ENCODE data around the gene DCDC2B. TPM values are rescaled to one million over a fixed set of nuclear protein-coding genes. Genes with fewer than 3 reads are reported as not detected.
A peak's percentile ranks its signal among the peaks of the same experiment; 100 is the strongest.

DCDC2B gene
- total RNA-seq, 1 donor from 2014 or later = not detected

DNA sequence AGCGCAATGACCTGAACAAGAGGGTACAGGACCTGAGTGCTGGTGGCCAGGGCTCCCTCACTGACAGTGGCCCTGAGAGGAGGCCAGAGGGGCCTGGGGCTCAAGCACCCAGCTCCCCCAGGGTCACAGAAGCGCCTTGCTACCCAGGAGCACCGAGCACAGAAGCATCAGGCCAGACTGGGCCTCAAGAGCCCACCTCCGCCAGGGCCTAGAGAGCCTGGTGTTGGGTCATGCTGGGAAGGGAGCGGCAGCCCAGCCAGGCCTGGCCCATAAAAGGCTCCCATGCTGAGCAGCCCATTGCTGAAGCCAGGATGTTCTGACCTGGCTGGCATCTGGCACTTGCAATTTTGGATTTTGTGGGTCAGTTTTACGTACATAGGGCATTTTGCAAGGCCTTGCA is 13.9 kb upstream of the DCDC2B start:
- intact Hi-C loops (cut with DNase I) = no loop called here
- ATAC-seq (no peak), DNase-seq (ENCODE audit: missing footprints) (no peak)

DNA sequence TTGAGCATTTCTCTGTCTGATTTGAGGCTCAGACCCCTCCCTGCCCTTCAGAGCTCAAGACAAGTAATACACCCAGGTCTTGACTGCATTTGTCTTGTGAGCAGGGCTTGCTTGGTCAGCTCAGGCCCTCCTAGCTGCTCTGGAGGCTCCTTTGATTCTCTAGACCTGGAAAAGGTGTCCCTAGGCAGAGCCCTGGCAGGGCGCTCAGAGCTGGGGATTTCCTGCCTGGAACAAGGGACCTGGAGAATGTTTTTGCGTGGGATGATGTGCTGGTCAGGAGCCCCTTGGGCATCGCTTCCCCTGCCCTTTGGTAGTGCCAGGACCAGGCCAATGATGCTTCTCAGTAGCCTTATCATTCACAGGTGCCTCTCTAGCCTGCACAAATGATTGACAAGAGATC is 13.4 kb upstream of the DCDC2B start:
- DNase-seq (ENCODE audit: missing footprints) (no peak), ATAC-seq (no peak)
- intact Hi-C loops (cut with DNase I) = no loop called here

DNA sequence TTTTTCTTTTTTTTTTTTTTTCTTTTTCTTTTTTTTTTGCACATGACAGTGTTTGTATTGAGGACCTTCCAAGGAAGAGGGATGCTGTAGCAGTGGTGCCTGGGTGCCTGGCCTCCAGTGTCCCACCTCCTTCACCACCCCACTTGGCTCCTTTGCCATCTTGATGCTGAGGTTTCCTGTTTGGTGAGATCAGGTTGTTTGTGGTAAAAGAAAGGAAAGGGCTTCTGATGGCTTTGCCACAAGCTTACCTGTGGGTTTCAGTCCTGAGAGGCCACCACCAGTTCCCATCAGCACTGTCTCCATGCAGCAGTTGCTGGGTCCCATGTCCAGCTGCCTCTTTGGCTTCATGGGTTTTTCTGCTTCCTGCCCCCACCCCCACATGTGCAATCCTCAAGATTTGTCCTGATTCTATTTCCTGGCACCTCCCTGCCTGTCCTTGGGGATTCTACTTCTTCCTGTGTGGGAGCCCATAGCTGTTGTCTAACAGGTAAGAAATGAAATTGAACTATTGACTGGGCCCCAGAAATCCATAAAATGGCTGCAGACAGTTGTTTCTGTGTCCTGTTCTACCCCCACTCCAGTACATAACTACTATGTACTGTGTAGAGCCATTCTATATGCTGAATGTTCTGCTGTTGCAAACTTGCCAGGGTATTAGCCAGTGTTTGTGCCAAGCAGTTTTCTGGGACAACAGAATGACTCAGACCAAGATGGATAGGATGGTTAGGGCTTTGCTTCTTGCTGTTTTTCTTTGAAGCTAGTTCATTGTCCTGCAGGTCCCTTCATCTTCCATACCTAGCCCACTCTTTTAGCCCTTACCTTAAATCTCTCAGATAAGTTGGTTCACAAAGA is 12.7 kb upstream of the DCDC2B start:
- ATAC-seq (no peak), DNase-seq (ENCODE audit: missing footprints) (no peak)
- intact Hi-C loops (cut with DNase I) = no loop called here

DNA sequence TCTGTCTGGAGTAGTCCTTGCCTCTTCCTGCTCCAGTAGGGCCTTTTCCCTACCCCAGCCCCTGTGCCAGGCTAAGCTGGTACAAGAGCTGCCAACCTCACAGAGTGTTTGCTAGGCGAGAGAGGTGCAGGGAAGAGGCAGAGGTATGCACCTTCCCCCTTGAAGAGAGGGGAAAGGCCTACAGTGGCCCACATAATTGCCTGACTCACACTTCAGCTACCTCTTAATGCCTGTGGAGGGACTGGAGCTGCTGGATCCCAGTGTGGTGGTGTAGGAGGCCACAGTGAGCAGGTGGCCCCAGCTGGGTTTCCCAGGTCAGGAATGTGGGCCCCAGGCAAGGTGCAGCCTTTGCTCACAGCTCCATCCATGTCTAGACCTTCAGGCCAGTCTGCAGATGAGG is 11.8 kb upstream of the DCDC2B start:
- intact Hi-C loops (cut with DNase I) = no loop called here
- ATAC-seq (no peak), DNase-seq (ENCODE audit: missing footprints) (no peak)

- DNase-seq (ENCODE audit: missing footprints) = no peak
- ATAC-seq = no peak
- intact Hi-C loops (cut with DNase I) = no loop called here
These were observed 11.1 kb upstream of the DCDC2B start for GRCh38 chr1:32197837-32198236.

DNA sequence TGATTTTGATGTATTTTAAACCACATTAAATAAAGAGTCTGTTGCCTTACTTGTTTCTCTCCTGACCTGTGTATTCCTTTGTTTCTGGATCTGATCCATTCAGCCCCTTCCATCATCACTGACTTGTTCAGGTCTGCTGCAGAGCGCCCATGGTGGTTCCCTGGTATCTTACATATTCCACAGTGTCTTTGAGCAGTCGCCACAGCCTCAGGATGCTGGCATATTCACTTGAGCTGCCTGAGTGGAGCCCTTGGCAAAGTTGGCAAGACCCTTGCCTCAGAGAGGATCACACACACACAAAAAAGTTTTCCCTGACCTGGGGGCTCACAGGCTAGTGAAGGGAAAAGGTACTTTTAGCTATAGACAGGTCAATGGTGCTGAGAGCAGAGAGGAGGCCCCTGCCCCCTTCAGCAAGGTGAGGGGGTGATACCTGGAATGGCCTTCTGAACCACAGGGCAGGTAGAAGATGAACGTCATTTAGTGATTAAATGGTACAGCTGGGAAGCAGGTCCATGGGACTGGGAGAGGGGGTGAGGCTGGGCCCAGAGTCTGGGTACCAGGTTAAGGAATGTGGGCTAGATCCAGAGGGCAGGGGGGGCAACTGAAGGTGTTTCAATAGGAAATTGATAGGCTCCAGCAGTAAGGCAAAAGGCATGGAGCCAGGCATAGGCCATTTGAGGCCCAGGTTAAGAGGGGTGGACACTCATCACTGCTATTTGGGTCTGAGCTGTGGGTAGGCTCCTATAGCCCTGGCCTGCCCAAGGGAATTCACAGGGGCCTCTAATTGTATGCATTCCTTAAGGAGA is 10.4 kb upstream of the DCDC2B start:
- no peak for ATAC-seq
- intact Hi-C loops (cut with DNase I) = no loop called here
- DNase-seq (ENCODE audit: missing footprints) = no peak

- ATAC-seq (no peak), DNase-seq (ENCODE audit: missing footprints) (no peak)
- intact Hi-C loops (cut with DNase I) = no loop called here
These were observed 9.7 kb upstream of the DCDC2B start for GRCh38 chr1:32199043-32199716.

- DNase-seq (ENCODE audit: missing footprints) (peak; percentile 87), ATAC-seq (peak; percentile 64)
- intact Hi-C loops (cut with DNase I) = no loop called here
These were observed 9.2 kb upstream of the DCDC2B start for GRCh38 chr1:32199717-32200072.

DNA sequence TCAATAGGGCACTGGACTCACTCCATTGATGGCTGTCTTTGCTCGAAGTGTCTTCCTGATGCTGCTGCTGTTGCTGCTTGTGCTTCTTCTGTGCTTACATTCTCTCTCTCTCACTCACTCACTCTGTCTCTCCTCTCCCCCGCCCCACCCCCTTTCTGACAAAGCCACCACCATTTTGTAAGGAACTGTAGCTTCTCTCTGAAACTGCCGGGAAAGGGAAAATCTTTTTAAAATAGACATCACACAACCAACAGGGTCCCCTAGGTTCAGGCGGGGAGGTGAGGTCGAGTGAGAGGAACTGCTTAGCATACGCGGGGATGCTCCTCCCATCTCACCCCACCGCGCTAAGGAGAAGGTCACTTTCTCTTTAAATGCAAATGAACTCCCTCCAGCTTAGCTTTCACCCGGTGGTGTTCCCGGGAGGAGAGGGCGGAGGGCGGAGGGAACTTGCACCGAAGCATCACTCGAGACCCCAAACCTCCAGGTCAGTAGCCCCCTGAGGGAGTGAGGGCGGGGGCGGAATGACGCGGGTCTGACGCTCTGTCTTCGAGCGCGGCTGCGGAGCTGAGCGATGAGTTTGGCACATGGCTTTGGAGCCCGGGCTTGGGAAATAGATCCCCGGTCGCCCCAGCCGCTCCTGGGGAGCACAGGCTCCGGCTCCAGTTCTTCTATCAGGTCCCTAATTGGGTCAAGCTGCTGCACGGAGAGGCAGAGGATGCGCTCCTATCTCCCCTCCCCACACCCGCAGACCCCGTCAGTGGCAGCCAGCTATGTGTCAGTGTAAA is 8.5 kb upstream of the DCDC2B start, which contains the start of gene CCDC28B:
Gene CCDC28B (plus strand): TSS at position 370 of the 785 bp plus-strand sequence. CDS start 1,341 bp downstream, outside the sequence.
- ATAC-seq (peak; percentile 63), DNase-seq (ENCODE audit: missing footprints) (peak; percentile 86)
- intact Hi-C loops (cut with DNase I) = no loop called here

DNA sequence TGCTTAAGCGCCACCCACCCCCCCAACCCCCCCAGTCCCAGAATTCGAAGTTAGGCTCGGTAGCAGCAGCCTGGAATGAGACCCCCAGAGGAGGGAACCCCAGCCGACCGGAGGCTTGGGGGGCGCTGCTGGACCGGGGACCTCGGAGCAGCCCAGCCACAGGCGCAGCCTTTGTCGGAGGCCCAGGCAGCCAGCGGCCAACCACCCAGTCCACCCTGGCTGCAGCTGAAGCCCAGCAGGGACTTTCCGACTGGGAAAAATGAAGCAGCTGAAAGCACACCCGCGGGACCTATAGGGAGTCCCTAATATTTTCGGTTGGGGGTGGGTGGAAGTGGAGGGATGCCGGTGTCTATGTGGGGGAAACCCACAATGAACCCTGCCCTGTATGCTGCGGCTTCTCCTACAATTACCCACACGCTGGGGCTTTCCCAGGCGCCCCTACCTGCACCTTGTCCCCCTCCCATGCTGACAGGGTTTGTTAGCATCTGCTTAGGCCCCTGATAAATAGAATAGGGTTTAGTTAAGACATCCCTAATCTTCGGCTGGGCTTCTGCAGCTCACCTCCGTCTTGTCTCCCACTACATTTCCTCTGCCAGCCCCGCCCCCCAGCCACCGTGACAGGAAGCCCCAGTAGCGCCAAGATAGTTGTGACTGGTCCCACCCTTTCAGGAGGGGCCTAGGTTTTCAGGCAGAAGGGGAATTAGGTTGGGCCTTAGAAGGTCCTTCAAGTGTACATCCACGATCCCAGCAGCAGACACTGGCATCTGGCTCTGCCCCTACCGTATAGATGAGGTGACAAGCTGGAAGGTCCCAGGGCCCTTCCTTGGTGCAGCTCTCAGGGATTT is 7.7 kb upstream of the DCDC2B start:
- peak; percentile 47 for ATAC-seq
- no peak for DNase-seq (ENCODE audit: missing footprints)
- intact Hi-C loops (cut with DNase I) = no loop called here

DNA sequence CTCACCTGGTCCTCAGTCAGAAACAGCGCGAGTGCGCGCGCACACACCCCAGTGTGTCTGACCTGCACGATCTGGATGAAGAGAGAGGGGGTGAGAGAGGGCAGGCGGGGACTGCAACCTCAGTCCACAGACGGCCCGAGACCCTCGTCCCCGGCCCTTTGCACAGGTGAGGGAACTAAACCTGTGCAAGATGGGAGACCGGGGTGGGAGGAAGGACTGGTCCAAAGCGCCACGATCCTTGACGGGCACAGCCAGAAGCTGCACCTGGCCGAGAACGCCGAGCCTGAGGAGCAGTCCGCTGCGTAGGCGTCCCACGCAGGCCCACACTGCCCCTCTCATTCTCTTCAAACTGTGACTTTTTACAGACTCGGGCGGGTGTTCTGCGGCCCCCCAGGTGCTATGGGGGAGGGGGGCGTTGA is 3.9 kb upstream of the DCDC2B start:
- ATAC-seq = no peak
- no peak for DNase-seq (ENCODE audit: missing footprints)
- intact Hi-C loops (cut with DNase I) = no loop called here

GRCh38 chr1:32205401-32206370 is 3.2 kb upstream of the DCDC2B start, which contains the start of gene IQCC:
IQCC (plus strand) TSS chr1:32205671; CDS start chr1:32205682, 11 bp downstream.
- intact Hi-C loops (cut with DNase I) = no loop called here
- ATAC-seq (peak; percentile 76), DNase-seq (ENCODE audit: missing footprints) (peak; percentile 92)

- DNase-seq (ENCODE audit: missing footprints) = no peak
- intact Hi-C loops (cut with DNase I) = no loop called here
- no peak for ATAC-seq
These were observed 420 bp upstream of the DCDC2B start for GRCh38 chr1:32208469-32208868.

- intact Hi-C loops (cut with DNase I) = loop anchor here (5.0 to 10.0 kb wide), 2 partner anchors 101 to 179 kb away; partner anchors contain the start of gene BSDC1
- ATAC-seq (peak; percentile 40), DNase-seq (ENCODE audit: missing footprints) (no peak)
These were observed 7.0 kb downstream of the DCDC2B start for GRCh38 chr1:32215629-32216480.

- no peak for ATAC-seq
- intact Hi-C loops (cut with DNase I) = loop anchor here (5.0 to 10.0 kb wide), 2 partner anchors 101 to 178 kb away; partner anchors contain the start of gene BSDC1
- DNase-seq (ENCODE audit: missing footprints) = no peak
These were observed 7.7 kb downstream of the DCDC2B start for GRCh38 chr1:32216566-32216965.
